Esophagus squamous epithelium (tissue), 5 donors: ENCODE measurements around the gene NR2C2. TPM values are rescaled to one million over a fixed set of nuclear protein-coding genes. Genes with fewer than 3 reads are reported as not detected.

Source experiments
- DNase-seq: peaks from one replicate; lab custom pipeline; 2025; lab: John Stamatoyannopoulos, UW
- H3K27ac ChIP-seq, 4 donors: fragments of 200-600 bp; sonication (generic); one replicate each; pipeline ENCODE4 v1.5.1; 2016 to 2019; ENCODE audit warnings: mild to moderate bottlenecking in 1 of 4
- H3K27me3 ChIP-seq, 4 donors: fragments of 200-600 bp; sonication (generic); 1 replicate in 3 of 4; 2 replicates in 1 of 4; pipeline versions ENCODE4 v1.5.1 to v1.6.0; 2017 to 2021; ENCODE audit warnings: antibody characterized with exemption in 1 of 4
- H3K36me3 ChIP-seq, 3 donors: fragments of 200-600 bp; sonication (generic); one replicate each; pipeline ENCODE4 v1.5.1; 2016 to 2019
- H3K4me1 ChIP-seq, 3 donors: fragments of 200-600 bp; sonication (generic); one replicate each; pipeline ENCODE4 v1.5.1; 2017 to 2019
- H3K4me3 ChIP-seq, 4 donors: fragments of 200-600 bp; sonication (generic); 1 replicate in 3 of 4; 2 replicates in 1 of 4; pipeline ENCODE4 v1.5.1; 2016 to 2019; ENCODE audit warnings: mild to moderate bottlenecking in 2 of 4, moderate library complexity in 1 of 4
- H3K9me3 ChIP-seq, 3 donors: fragments of 200-600 bp; sonication (generic); one replicate each; pipeline ENCODE4 v1.5.1; 2016 to 2019
- POLR2A ChIP-seq, 4 donors: fragments of 450-650 bp; IDR thresholded peaks; one replicate each; pipeline ENCODE4 v1.6.1; 2017; ENCODE audit warnings: antibody characterized with exemption in 4 of 4, mild to moderate bottlenecking in 4 of 4, moderate library complexity in 3 of 4
- WGBS, 2 donors: methylation state at CpG; one replicate each; pipeline ENCODE4 v1.1.5; 2018; 5-methylcytosine and 5-hydroxymethylcytosine counted together
- intact Hi-C: fragments of 100-400 bp; cut with DNase I; formaldehyde crosslinking; loops from one replicate; pipeline ENCODE4 v1.15.0; 2022
- total RNA-seq, 4 donors: library from RNA; depleted of rRNA; stranded (reverse); fragments of >200 nt; gene quantifications; one replicate each; pipeline ENCODE4 v1.1.0, GENCODE V29; 2016
- TF ChIP-seq, protein P1 (sequence below), 6 experiments: fragments of 450-650 bp in 4 of 6; fragments of 200-600 bp in 2 of 6; sonication (generic) in 2 of 6; IDR thresholded peaks; one replicate each; pipeline ENCODE4 v1.5.1; 2016 to 2019; ENCODE audit warnings: antibody characterized with exemption in 6 of 6, mild to moderate bottlenecking in 4 of 6, moderate library complexity in 4 of 6
- donor health status: DM: yes; HTN: yes; CAD: no.

The NR2C2 gene
- total RNA-seq, 4 donors from 2014 or later = 14.1 to 37.2 (median 26.3) TPM

DNA sequence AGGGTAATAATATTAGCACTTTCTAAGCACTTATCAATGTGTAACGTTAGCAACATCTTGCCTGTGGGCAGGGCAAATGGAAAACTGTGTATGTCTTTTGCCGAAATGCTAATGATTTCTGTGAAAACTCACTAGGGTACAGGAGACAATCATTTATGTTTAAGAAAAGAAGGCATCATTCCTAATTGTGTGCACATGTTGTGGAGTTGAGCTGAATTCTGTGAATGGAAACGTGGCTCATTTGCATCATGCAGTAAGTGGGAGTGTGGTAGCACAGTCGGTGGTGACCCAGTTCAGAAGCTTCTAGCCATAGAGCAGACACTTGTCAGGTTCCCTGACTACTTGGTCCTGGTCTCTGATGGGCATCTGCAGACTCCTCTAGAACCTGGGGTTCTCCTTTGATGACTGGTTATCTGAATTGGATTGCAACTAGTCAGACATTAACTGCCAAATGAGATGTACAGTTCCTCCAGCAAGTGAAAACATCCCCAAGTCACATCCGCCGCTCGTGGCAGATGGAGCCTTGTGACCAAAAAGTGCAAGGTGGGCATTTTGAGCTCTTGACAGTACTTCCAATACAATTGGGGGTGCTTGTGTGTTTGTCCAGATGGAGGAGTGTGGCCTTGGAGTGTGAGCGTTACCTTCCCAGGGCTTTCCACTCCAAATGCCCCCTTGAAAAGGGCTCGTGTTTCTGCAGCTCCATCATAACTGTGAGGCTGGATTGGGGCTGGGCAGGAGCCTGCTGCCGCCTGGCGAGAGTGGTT is 96.2 kb downstream of the NR2C2 start:
- intact Hi-C loops = no loop called here
- 77 to 83% methylated on average over 8 to 11 of the region's 11 CpGs for WGBS, 2 donors
- TF ChIP-seq POLR2A (IDR thresholded peaks at IDR 0.05) = no peak
- TF ChIP-seq, protein P1, sequence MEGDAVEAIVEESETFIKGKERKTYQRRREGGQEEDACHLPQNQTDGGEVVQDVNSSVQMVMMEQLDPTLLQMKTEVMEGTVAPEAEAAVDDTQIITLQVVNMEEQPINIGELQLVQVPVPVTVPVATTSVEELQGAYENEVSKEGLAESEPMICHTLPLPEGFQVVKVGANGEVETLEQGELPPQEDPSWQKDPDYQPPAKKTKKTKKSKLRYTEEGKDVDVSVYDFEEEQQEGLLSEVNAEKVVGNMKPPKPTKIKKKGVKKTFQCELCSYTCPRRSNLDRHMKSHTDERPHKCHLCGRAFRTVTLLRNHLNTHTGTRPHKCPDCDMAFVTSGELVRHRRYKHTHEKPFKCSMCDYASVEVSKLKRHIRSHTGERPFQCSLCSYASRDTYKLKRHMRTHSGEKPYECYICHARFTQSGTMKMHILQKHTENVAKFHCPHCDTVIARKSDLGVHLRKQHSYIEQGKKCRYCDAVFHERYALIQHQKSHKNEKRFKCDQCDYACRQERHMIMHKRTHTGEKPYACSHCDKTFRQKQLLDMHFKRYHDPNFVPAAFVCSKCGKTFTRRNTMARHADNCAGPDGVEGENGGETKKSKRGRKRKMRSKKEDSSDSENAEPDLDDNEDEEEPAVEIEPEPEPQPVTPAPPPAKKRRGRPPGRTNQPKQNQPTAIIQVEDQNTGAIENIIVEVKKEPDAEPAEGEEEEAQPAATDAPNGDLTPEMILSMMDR (IDR thresholded peaks at IDR 0.05) = no peak
- DNase-seq = no peak
- H3K4me1 ChIP-seq = no peaks in the 10 kb centered on the region
- H3K4me3 ChIP-seq = no peak overlapping the region
- H3K27ac ChIP-seq = no peak overlapping the region
- H3K36me3 ChIP-seq = peaks cover 15 to 100% (median 51%) of the 10 kb centered on the region in 3 donors
- no peaks in the 10 kb centered on the region for H3K27me3 ChIP-seq
- H3K9me3 ChIP-seq = no peaks in the 10 kb centered on the region

DNA sequence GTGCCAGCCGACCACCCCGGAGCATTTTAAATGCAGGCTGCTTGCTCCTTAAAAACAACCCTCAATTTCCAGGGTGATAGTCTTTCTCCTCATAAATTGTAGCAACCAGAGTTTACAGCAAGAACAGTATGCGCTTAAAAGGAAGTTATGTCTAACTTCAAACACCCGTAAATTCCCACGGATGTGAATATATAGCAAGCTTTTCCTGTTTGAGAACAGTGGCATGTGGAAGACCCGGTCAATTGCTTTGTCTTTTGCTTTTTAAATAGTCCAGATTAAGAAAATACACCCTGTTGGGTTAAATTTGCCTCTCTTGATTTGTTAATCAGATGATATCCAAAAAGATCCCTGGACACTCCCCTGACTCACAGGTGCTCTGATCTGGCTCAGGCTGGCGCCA is 96.9 kb downstream of the NR2C2 start:
- H3K4me1 ChIP-seq = no peaks in the 10 kb centered on the region
- H3K4me3 ChIP-seq = no peak overlapping the region
- H3K27me3 ChIP-seq = no peaks in the 10 kb centered on the region
- no peak for TF ChIP-seq POLR2A (IDR thresholded peaks at IDR 0.05)
- TF ChIP-seq, protein P1 (IDR thresholded peaks at IDR 0.05) = no peak
- H3K9me3 ChIP-seq = no peaks in the 10 kb centered on the region
- intact Hi-C loops = no loop called here
- no peak for DNase-seq
- peaks cover 19 to 100% (median 50%) of the 10 kb centered on the region in 3 donors for H3K36me3 ChIP-seq
- WGBS, 2 donors = 64 to 77% methylated on average over 6 to 7 of the region's 7 CpGs
- H3K27ac ChIP-seq = no peak overlapping the region

DNA sequence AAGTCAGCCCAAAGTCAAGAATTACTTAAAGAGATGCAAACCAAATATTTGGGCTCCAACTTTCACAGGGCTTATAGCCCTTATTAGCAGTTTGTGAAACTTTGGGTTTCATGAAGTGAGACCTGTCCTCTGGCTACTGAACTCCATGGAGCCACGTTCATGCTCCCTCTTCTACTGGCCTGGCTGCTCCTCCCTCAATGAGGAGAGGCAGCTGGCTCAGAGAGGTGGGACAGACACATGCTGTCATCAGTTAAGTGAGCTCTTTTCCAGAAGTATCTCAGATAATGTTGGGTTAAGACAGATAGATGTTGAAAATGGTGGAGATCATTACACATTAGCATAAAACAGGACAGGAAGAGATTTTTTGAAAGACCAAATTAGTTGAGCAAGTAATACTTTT is 98.3 kb downstream of the NR2C2 start:
- 57 to 80% methylated on average over 1 of the region's 1 CpG for WGBS, 2 donors
- Histone ChIP-seq H3K9me3 (no peaks in the 10 kb centered on the region), H3K36me3 (peaks cover 15 to 100% (median 60%) of the 10 kb centered on the region in 3 donors), H3K4me1 (no peaks in the 10 kb centered on the region), H3K27ac (no peak overlapping the region), H3K4me3 (no peak overlapping the region), H3K27me3 (no peaks in the 10 kb centered on the region)
- intact Hi-C loops = no loop called here
- TF ChIP-seq, protein P1 (IDR thresholded peaks at IDR 0.05) = no peak
- TF ChIP-seq POLR2A (IDR thresholded peaks at IDR 0.05) = no peak
- no peak for DNase-seq

DNA sequence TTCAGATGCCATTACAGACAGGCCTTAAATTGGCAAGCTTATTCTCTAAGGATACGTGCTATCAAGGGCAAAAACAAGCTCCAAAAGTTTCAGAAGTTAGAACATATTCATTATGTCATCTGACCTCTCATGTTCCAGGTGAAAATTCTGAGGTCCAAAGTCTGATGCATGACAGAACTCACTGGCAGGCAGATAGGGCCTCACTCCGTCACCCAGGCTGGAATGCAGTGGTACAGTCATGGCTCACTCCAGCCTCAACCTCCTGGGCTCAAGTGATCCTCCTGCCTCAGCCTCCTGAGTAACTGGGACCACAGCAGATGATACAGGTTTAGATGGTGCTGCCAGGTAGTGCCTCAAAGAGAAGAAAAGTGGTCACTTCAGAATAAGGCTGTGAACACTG is 102.2 kb downstream of the NR2C2 start:
- H3K36me3 ChIP-seq = peaks cover 11 to 100% (median 55%) of the 10 kb centered on the region in 3 donors
- 95 to 100% methylated on average over 1 to 2 of the region's 2 CpGs for WGBS, 2 donors
- no peak for TF ChIP-seq POLR2A (IDR thresholded peaks at IDR 0.05)
- TF ChIP-seq, protein P1 (IDR thresholded peaks at IDR 0.05) = no peak

DNA sequence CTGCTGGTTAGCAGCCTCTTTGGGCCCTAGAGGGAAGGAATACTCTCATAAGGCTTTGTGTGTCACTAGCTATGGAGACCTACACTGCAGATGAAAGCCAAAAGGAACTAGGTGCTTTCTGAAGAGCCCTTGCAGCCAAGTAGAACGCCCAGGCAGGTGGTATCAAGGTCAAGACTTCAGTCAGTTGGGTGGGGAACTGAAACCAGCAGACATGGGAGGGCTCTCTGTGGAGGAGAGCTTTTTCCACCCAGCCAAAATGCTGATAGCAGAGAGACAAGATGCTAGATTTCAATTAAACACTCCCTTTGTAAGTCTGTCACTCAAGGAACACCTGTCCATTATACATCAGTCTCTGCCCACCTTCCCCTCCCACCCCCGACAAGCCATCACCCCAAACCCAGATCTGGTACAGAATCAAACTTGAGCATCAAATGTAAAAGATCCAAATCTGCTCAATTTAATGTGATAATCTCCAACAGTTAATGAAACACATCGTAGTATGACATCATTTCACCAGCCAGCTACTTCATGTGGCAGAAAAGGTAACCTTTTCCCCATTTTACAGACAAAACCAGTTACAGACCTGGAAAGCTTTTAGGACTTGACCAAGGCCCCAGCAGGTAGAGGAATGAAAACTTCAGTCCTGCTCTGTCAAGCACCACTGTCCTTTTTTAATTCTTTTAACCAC is 103.2 kb downstream of the NR2C2 start:
- TF ChIP-seq, protein P1 (IDR thresholded peaks at IDR 0.05) = no peak
- TF ChIP-seq POLR2A (IDR thresholded peaks at IDR 0.05) = no peak
- H3K36me3 ChIP-seq = peaks cover 11 to 100% (median 46%) of the 10 kb centered on the region in 3 donors
- 67 to 87% methylated on average over 3 of the region's 3 CpGs for WGBS, 2 donors
- intact Hi-C loops = no loop called here
- no peaks in the 10 kb centered on the region for H3K9me3 ChIP-seq
- H3K27me3 ChIP-seq = no peaks in the 10 kb centered on the region
- H3K27ac ChIP-seq = no peak overlapping the region
- no peak for DNase-seq
- no peak overlapping the region for H3K4me3 ChIP-seq
- H3K4me1 ChIP-seq = no peaks in the 10 kb centered on the region

More for the DNA sequence above, 102.2 kb downstream of the NR2C2 start:
- no peaks in the 10 kb centered on the region for H3K27me3 ChIP-seq
- no peaks in the 10 kb centered on the region for H3K4me1 ChIP-seq
- intact Hi-C loops = no loop called here
- H3K4me3 ChIP-seq = no peak overlapping the region
- no peak overlapping the region for H3K27ac ChIP-seq
- no peak for DNase-seq
- no peaks in the 10 kb centered on the region for H3K9me3 ChIP-seq
